Measurements from ENCODE around the gene TPRG1. TPM values are rescaled to one million over a fixed set of nuclear protein-coding genes. Genes with fewer than 3 reads are reported as not detected.

Gene TPRG1
- total and polyA plus RNA-seq, 2 donors (not counting 3 experiments of a cell fraction or from before 2014, with no cell fraction given) = 0.30 TPM; not detected in 1

- dilution Hi-C loops (cut with MboI; ENCODE audit: extremely low pct_ligation_motif_present, low sequenced_read_pairs) = no loop called here
- CTCF ChIA-PET = no interaction called here
- no peaks in the 10 kb centered on the region for H3K79me2 ChIP-seq (ENCODE audit: control insufficient read depth, insufficient read depth, low read length)
Observed at GRCh38 chr3:189363590-189364255, 192.0 kb downstream of the TPRG1 start.

More at GRCh38 chr3:189363590-189364255, 192.0 kb downstream of the TPRG1 start:
- intact Hi-C loops (cut with micrococcal nuclease) = no loop called here
- Histone ChIP-seq H3K4me2 (ENCODE audit: insufficient read depth, low read length) (no peak overlapping the region), H3K36me3 (ENCODE audit: control insufficient read depth in 2 of 2, extremely low read depth in 1 of 2, insufficient read depth in 2 of 2, low read length in 2 of 2) (no peaks in the 10 kb centered on the region), H3K4me1 (ENCODE audit: control insufficient read depth, extremely low read depth, insufficient read depth, low read length) (no peaks in the 10 kb centered on the region), H3K9me1 (replicated peaks; ENCODE audit: control insufficient read depth, extremely low read depth, insufficient read depth, low read length) (no peaks in the 10 kb centered on the region), H3K27me3 (ENCODE audit: control insufficient read depth in 2 of 2, insufficient read depth in 2 of 2, low read length in 2 of 2) (no peaks in the 10 kb centered on the region), H3K9me3 (replicated peaks; ENCODE audit: control insufficient read depth, insufficient read depth, low read length) (no peaks in the 10 kb centered on the region), H3K9ac (replicated peaks; ENCODE audit: extremely low read depth, insufficient read depth, low read length) (no peak overlapping the region), H4K20me1 (replicated peaks; ENCODE audit: control insufficient read depth, extremely low read depth, insufficient read depth, low read length) (no peaks in the 10 kb centered on the region), H2AFZ (ENCODE audit: low read depth, low read length) (no peak overlapping the region), H3K4me3 (replicated peaks in 1 of 3; ENCODE audit: insufficient read depth in 1 of 3, low read depth in 1 of 3, low read length in 3 of 3) (no peak overlapping the region), H3K27ac (ENCODE audit: insufficient read depth, low read depth, low read length) (no peak overlapping the region)
- TF ChIP-seq GATA2 (IDR thresholded peaks at IDR 0.05; ENCODE audit: insufficient read depth, insufficient read length, low read depth, low read length) (no peak), MYC (IDR thresholded peaks at IDR 0.05; ENCODE audit: low read depth, low read length) (no peak), JUN (IDR thresholded peaks at IDR 0.05; ENCODE audit: borderline replicate concordance, insufficient read depth, insufficient read length, low read depth) (no peak), POLR2AphosphoS5 (IDR thresholded peaks at IDR 0.05; ENCODE audit: insufficient read depth, low read depth, low read length) (no peak), EZH2 (IDR thresholded peaks at IDR 0.05; ENCODE audit: borderline replicate concordance, low read depth, low read length, severe bottlenecking) (no peak), POLR2A (IDR thresholded peaks at IDR 0.05; ENCODE audit: low read depth, low read length) (no peak), MAX (IDR thresholded peaks at IDR 0.05; ENCODE audit: insufficient read depth, insufficient read length) (no peak), FOS (IDR thresholded peaks at IDR 0.05; ENCODE audit: borderline replicate concordance, insufficient read depth, low read length) (no peak), CTCF (IDR thresholded peaks at IDR 0.05; ENCODE audit: extremely low read depth in 1 of 2, insufficient read depth in 1 of 2, low read depth in 1 of 2, low read length in 2 of 2) (no peak)
- BruUV-seq (replicated peaks) = no TSS peak
- POLR2A ChIA-PET = no interaction called here
- FAIRE-seq (no peak), DNase-seq (ENCODE audit: low read depth, low spot score) (no peak)

Data from endothelial cell of umbilical vein (primary cell).